HG02759 (cell line): Measurements from ENCODE around the gene SKIDA1.
"Not testable (repeated sequence)": the region's sequence is repeated elsewhere in the genome, so short reads cannot be mapped to it uniquely, and the experiment has no call there.

Source experiments
- ATAC-seq: cut with Tn5 transposase; IDR thresholded peaks from one replicate; pipeline ENCODE4 v1.9.1; 2021; ENCODE audit warnings: mild to moderate bottlenecking, moderate library complexity; ENCODE audit not compliant: unreplicated experiment

The SKIDA1 gene

GRCh38 chr10:21525367-21526187 lies at the start of gene SKIDA1:
SKIDA1 (minus strand) TSS chr10:21525682; CDS start chr10:21517822, 7,860 bp downstream.
- ATAC-seq: peak; percentile 71

GRCh38 chr10:21574514-21574913 lies 49.0 kb upstream of the SKIDA1 start:
- ATAC-seq: not testable (repeated sequence)

- ATAC-seq: no peak
Measured at GRCh38 chr10:21572578-21572977, 47.1 kb upstream of the SKIDA1 start.

- ATAC-seq: no peak
Measured at GRCh38 chr10:21570761-21571521, 45.5 kb upstream of the SKIDA1 start.

- ATAC-seq: not testable (repeated sequence)
Measured at GRCh38 chr10:21558984-21559383, 33.5 kb upstream of the SKIDA1 start.

GRCh38 chr10:21556527-21556926 lies 31.0 kb upstream of the SKIDA1 start:
- no peak for ATAC-seq

GRCh38 chr10:21552638-21553037 lies 27.2 kb upstream of the SKIDA1 start:
- ATAC-seq: no peak

GRCh38 chr10:21547246-21547645 lies 21.8 kb upstream of the SKIDA1 start:
- ATAC-seq: no peak

- ATAC-seq: not testable (repeated sequence)
Measured at GRCh38 chr10:21540701-21541100, 15.2 kb upstream of the SKIDA1 start.

GRCh38 chr10:21536874-21537273 lies 11.4 kb upstream of the SKIDA1 start:
- ATAC-seq: no peak

GRCh38 chr10:21535976-21536375 lies 10.5 kb upstream of the SKIDA1 start:
- ATAC-seq: not testable (repeated sequence)

GRCh38 chr10:21535494-21535965 lies 10.0 kb upstream of the SKIDA1 start:
- ATAC-seq: no peak

GRCh38 chr10:21534604-21535493 lies 9.4 kb upstream of the SKIDA1 start:
- ATAC-seq: peak; percentile 26

GRCh38 chr10:21534280-21534586 lies 8.8 kb upstream of the SKIDA1 start:
- ATAC-seq: no peak

GRCh38 chr10:21533467-21534279 lies 8.2 kb upstream of the SKIDA1 start, which contains the start of gene MLLT10:
MLLT10 (plus strand) TSS chr10:21534232; CDS start chr10:21534645, 413 bp downstream.
- ATAC-seq: peak; percentile 89

- ATAC-seq: no peak
Measured at GRCh38 chr10:21532694-21533466, 7.4 kb upstream of the SKIDA1 start.

- ATAC-seq: no peak
Measured at GRCh38 chr10:21531164-21531563, 5.7 kb upstream of the SKIDA1 start.

GRCh38 chr10:21530641-21531040 lies 5.2 kb upstream of the SKIDA1 start:
- no peak for ATAC-seq

GRCh38 chr10:21530168-21530567 lies 4.7 kb upstream of the SKIDA1 start:
- no peak for ATAC-seq
